T1000 (cell line): Measurements from ENCODE around the gene FMO5.
"Not testable (repeated sequence)": the region's sequence is repeated elsewhere in the genome, so short reads cannot be mapped to it uniquely, and the experiment has no call there.

Experiments
- DNase-seq: peaks from one replicate; lab custom pipeline; 2025; ENCODE audit warnings: mixed read lengths; lab: John Stamatoyannopoulos, UW

Gene FMO5

GRCh38 chr1:147238925-147239820, 14.0 kb upstream of the FMO5 start:
- DNase-seq: no peak

GRCh38 chr1:147238053-147238902, 13.1 kb upstream of the FMO5 start:
- no peak for DNase-seq

GRCh38 chr1:147236959-147237791, 12.0 kb upstream of the FMO5 start:
- DNase-seq: no peak

GRCh38 chr1:147236448-147236847, 11.3 kb upstream of the FMO5 start:
- no peak for DNase-seq

- no peak for DNase-seq
Observed at GRCh38 chr1:147235822-147236221, 10.7 kb upstream of the FMO5 start.

GRCh38 chr1:147233903-147234302, 8.8 kb upstream of the FMO5 start:
- not testable (repeated sequence) for DNase-seq

GRCh38 chr1:147231032-147231431, 5.9 kb upstream of the FMO5 start:
- DNase-seq: not testable (repeated sequence)

- DNase-seq: no peak
Observed at GRCh38 chr1:147223740-147224615, 1.2 kb downstream of the FMO5 start.

GRCh38 chr1:147218606-147219005, 6.5 kb downstream of the FMO5 start:
- DNase-seq: no peak

GRCh38 chr1:147217141-147217540, 8.0 kb downstream of the FMO5 start:
- no peak for DNase-seq

- no peak for DNase-seq
Observed at GRCh38 chr1:147216124-147216523, 9.0 kb downstream of the FMO5 start.

GRCh38 chr1:147215540-147215916, 9.6 kb downstream of the FMO5 start:
- no peak for DNase-seq

- no peak for DNase-seq
Observed at GRCh38 chr1:147214842-147215539, 10.1 kb downstream of the FMO5 start.

- no peak for DNase-seq
Observed at GRCh38 chr1:147214325-147214724, 10.8 kb downstream of the FMO5 start.

- no peak for DNase-seq
Observed at GRCh38 chr1:147213271-147213670, 11.9 kb downstream of the FMO5 start.

- DNase-seq: no peak
Observed at GRCh38 chr1:147211577-147211976, 13.6 kb downstream of the FMO5 start.

GRCh38 chr1:147210987-147211386, 14.2 kb downstream of the FMO5 start:
- DNase-seq: no peak

- no peak for DNase-seq
Observed at GRCh38 chr1:147209825-147210821, 15.0 kb downstream of the FMO5 start.

GRCh38 chr1:147208619-147209018, 16.5 kb downstream of the FMO5 start:
- no peak for DNase-seq
